Measurements from ENCODE around the gene OLFM1. TPM values are rescaled to one million over a fixed set of nuclear protein-coding genes. Genes with fewer than 3 reads are reported as not detected.

Gene OLFM1
- total and polyA plus RNA-seq, 9 of the 15 experiments (the other 6 are each of a cell fraction or from before 2014, with no cell fraction given), result not detected

- POLR2A ChIA-PET, result no interaction called here
- Histone ChIP-seq H3K9me1 (ENCODE audit: control insufficient read depth, insufficient read depth, low read length) (no peaks in the 10 kb centered on the region), H3K79me2 (ENCODE audit: control insufficient read depth, insufficient read depth, low read length) (no peaks in the 10 kb centered on the region), H3K4me3 (no peak overlapping the region), H3K27me3 (ENCODE audit: control insufficient read depth in 2 of 2, insufficient read depth in 2 of 2, low read length in 2 of 2) (peaks cover 0 to 22% of the 10 kb centered on the region in 2 experiments; a peak in 3 of 5 replicates), H2AFZ (ENCODE audit: low read depth, low read length) (no peak overlapping the region), H3K9me3 (replicated peaks; ENCODE audit: control insufficient read depth, insufficient read depth, low read depth, low read length) (no peaks in the 10 kb centered on the region), H3K36me3 (ENCODE audit: control insufficient read depth, insufficient read depth, low read length) (no peaks in the 10 kb centered on the region), H3K27ac (ENCODE audit: extremely low read depth, low read depth, low read length) (no peak overlapping the region), H3K4me1 (replicated peaks in 1 of 2; ENCODE audit: control insufficient read depth in 2 of 2, insufficient read depth in 2 of 2, low read length in 2 of 2) (peaks cover 0 to under 1% of the 10 kb centered on the region in 2 experiments; a peak in 1 of 5 replicates), H4K20me1 (replicated peaks; ENCODE audit: control insufficient read depth, insufficient read depth, low read length) (peaks cover 18% of the 10 kb centered on the region), H3K9ac (ENCODE audit: insufficient read depth in 1 of 2, low read depth in 2 of 2, low read length in 2 of 2) (no peak overlapping the region), H3K4me2 (ENCODE audit: insufficient read depth, low read length) (no peak overlapping the region)
- intact Hi-C loops (cut with micrococcal nuclease) (no loop called here), in situ Hi-C loops (cut with MboI) (no loop called here)
- TF ChIP-seq RBFOX2 (IDR thresholded peaks at IDR 0.05; ENCODE audit: low read depth, low read length) (no peak), ATF6 (CRISPR knock-in tag; IDR thresholded peaks at IDR 0.05) (no peak), CHCHD3 (CRISPR knock-in tag; IDR thresholded peaks at IDR 0.05) (no peak), ZFP30 (CRISPR knock-in tag; IDR thresholded peaks at IDR 0.05; ENCODE audit: borderline replicate concordance) (no peak), PREB (CRISPR knock-in tag; IDR thresholded peaks at IDR 0.05) (no peak), PURB (CRISPR knock-in tag; IDR thresholded peaks at IDR 0.05; ENCODE audit: low read depth) (no peak), PCBP2 (IDR thresholded peaks at IDR 0.05; ENCODE audit: low read depth, low read length, poor library complexity, severe bottlenecking) (no peak), NR3C1 (CRISPR knock-in tag; IDR thresholded peaks at IDR 0.05) (no peak), GMEB1 (CRISPR knock-in tag; IDR thresholded peaks at IDR 0.05) (no peak), EWSR1 (IDR thresholded peaks at IDR 0.05; ENCODE audit: borderline replicate concordance, low read depth, partially characterized antibody) (no peak), C11orf30 (IDR thresholded peaks at IDR 0.05; ENCODE audit: low read depth) (no peak), E2F1 (CRISPR knock-in tag; IDR thresholded peaks at IDR 0.05) (no peak), CREBBP (IDR thresholded peaks at IDR 0.05; ENCODE audit: low read depth, low read length) (no peak), HOXB6 (CRISPR knock-in tag; IDR thresholded peaks at IDR 0.05; ENCODE audit: borderline replicate concordance) (no peak)
- ATAC-seq (no peak), DNase-seq (ENCODE audit: extremely low read depth in 1 of 4, low spot score in 3 of 4) (no peak), FAIRE-seq (no peak)
- BruUV-seq (replicated peaks), result no TSS peak
- CTCF ChIA-PET (ENCODE audit: low intra/inter-chr PET ratio), result no interaction called here
- WGBS (ENCODE audit: insufficient coverage, low coverage, missing lambda C conversion rate), result 0% methylated on average over 9 of the region's 9 CpGs
These were observed 70.5 kb downstream of the OLFM1 start for GRCh38 chr9:135157856-135158563.

Data from K562 (cell line).